ENCODE measurements around the gene FANCI.

The FANCI gene

DNA sequence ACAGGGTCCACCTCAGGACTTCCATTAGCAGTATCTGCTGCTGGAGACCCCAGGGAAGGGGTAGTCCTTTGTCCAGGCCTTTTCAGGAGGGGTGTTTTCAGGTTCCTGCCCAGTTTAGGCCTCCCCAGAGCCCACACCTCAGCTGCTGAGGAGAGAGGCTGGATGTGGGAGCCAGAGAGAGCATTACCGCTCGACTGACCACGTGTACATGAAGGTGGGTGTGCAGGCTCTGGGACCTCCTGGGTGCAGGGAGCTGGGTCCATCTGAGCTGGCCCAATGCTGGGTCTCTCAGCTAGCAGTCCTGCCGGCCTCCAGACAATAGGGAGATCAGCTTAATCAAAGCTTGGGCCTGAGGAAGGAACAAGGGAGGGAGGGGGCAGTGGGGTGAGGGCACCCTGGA lies 120.0 kb downstream of the FANCI start:
- DNase-seq: no peak

DNA sequence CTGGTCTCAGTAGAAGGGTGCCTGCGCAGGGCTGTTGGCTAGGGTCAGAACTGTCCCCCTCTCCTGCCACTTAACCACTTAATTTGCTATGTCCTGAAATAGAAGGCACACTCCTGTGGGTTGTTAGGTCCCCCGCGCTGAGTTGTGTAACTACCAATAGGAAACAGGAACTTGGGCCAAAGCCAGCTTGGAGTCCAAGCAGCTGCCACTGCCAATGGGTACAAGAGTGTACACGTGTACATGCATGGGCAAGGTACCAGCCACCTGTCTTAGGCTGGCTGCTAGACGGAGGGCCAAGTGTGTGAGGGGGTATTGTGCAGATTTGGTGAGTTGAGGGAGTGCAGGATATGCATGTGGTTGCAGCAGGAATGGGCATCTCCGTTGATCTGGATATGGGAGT lies 120.6 kb downstream of the FANCI start:
- no peak for DNase-seq

DNA sequence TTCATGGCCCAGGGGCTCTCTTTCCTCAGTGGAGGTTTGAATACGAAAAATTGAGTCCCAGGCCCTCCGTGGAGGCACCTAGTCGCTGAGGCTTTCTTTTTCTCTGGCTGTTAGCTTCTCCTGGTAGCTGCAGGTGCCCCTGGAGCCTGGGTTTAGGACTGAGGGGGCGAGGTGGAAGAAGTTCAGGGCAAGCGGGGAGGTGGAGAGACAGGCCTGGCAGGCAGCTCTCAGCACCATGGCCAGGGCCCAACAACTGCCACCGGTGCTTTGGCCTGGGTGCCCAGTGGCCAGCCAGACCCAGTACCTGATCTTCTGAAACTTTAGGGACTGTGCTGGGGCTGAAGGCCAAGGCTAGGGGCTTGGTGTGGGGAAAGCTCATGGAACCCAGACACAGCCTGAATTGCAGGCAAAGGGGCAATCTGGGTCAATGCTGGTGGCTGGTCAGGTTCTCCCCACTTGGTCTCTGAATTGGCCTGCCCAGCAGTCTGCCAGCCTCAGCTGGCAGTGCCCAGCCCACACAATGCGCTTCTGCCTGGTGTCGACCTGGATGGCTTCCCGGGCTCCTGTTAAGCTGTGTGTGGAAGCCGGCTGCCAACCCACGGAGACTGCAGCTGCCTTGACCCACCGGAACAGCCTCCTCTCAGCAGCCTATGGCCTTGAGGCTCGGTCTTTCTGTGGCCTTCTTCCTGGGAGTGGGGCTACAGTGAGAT lies 121.1 kb downstream of the FANCI start:
- DNase-seq: no peak

DNA sequence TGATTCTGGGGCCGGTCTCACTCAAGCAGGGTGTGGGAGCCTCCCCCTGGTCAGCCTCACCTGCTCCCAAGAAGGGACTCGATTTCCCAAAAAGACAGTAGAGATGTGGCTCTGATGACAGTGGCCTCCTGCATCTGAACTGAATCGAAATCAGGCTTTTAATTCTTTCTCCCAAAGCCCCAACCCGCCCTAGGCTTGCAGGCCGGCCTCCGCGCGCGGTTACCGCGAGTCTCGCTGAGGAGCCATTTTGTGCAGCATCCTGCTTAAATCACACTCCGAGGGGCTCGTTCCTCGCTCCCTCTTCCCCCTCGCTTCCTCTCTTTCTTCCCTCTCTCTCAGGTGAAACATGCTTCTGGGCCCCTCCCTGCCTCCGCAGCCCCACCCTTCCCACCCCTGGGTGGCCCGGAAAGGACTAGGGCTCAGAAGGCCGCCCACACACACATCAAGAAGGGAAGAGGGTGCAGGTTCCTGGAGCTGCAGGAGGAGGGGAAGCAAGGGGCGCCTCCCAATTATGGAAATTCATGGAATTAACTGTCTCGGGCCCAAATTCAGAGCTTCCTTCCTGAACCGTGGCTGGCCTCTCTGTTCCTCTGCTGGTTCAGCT lies 121.8 kb downstream of the FANCI start:
- DNase-seq: no peak

Measured in activated T-cell treated with anti-CD3 and anti-CD28 coated beads, Interleukin-2, amount 50 U/mL, for 48 hours (primary cell).